ENCODE measurements around the gene LNX2. TPM values are rescaled to one million over a fixed set of nuclear protein-coding genes. Genes with fewer than 3 reads are reported as not detected.

LNX2 gene
- total RNA-seq, 1 donor from 2014 or later, result 10.1 TPM

DNA sequence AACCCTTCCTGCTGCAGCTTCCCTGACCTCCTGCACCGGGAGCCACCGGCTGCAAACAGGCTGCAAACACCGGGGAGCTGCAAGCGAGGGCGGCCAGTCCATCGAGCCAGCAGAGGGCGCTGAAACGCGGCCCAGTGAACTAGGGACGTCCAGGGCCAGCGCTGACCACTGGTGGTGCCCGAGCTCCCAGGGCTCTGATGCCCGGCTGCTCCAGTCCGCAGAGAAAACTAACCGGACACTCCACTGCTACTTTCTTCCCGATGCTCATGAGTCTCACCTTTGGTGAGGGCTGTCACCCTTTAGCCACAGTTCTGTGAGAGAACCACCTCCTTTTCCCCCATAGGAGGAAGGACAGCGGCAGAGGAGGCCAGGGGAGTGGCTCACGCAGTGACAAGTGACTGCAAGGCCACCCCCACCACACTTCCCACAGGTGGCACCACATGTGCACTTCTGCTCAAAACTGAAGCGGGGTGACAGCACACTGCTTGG lies 87.1 kb downstream of the LNX2 start:
- peak; percentile 90 for ATAC-seq
- peak; percentile 91 for DNase-seq (ENCODE audit: low spot score)
- intact Hi-C loops (cut with DNase I), result loop anchor here (10.0 kb wide), 1 partner anchor 292 kb away; no protein-coding TSS in a partner anchor

DNA sequence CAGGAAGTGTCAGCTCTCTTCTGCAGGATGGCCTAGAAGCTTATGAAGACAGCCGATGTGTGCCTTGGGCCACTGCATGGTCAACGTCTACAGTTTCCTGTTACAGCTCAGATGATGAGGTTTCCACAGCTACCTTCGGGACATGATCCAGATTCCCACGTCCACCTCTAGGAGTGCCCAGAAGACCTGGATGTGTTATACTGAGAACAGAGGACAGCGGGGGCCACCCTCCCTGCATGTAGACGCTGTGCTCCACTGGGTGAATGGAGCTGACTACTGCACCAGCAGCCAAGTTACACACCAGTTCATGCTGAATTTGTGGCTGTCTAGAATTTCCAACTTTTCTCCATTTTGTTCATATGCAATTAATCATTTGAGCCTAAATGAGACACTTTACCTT lies 91.4 kb downstream of the LNX2 start:
- DNase-seq (ENCODE audit: low spot score) (no peak), ATAC-seq (no peak)
- intact Hi-C loops (cut with DNase I), result no loop called here

GRCh38 chr13:27526516-27526915 lies 93.8 kb downstream of the LNX2 start:
- DNase-seq (ENCODE audit: low spot score), result no peak
- ATAC-seq, result no peak
- intact Hi-C loops (cut with DNase I), result no loop called here

GRCh38 chr13:27524981-27525975 lies 95.1 kb downstream of the LNX2 start:
- DNase-seq (ENCODE audit: low spot score), result no peak
- intact Hi-C loops (cut with DNase I), result no loop called here
- ATAC-seq, result no peak

DNA sequence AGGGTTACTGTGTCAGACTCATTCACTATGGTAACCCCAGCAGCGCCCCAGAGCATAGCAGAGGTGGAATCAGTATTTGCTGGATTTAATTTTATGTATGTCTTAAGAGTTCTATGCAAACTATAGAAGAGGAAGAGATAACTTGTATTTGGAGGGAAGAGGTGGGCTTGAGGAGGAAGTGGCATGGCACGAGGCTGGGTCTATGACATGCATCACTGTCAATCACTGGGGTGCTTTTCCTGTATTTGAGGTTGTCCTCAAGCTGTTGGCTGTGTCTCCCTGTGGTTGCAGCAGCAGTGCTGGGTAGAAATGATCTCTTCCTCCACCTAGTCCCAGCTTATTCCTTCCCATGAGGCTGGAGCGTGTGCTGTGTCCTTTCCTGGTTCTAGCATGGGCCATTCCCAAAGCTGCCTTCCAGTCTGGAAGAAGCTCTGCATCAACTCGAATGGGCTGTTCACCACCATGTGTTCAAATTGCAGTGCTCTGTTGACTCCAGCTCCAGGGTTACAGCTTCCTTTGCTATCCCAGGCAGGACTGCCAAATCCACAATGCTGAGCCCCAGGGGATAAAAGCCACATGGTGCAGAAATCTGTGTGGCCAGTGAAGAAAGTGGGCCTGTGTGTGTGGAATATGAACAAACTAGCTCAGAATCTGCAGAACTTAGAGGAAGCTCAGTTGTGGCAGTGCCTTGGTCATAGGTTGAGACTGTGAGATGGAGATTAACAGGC lies 96.8 kb downstream of the LNX2 start:
- no peak for ATAC-seq

GRCh38 chr13:27522847-27523246 lies 97.5 kb downstream of the LNX2 start:
- ATAC-seq (peak; percentile 36), DNase-seq (ENCODE audit: low spot score) (no peak)
- intact Hi-C loops (cut with DNase I), result no loop called here

More for the DNA sequence above, 96.8 kb downstream of the LNX2 start:
- intact Hi-C loops (cut with DNase I), result no loop called here
- DNase-seq (ENCODE audit: low spot score), result no peak

- intact Hi-C loops (cut with DNase I), result no loop called here
- ATAC-seq (no peak), DNase-seq (ENCODE audit: low spot score) (no peak)
These were observed 104.2 kb downstream of the LNX2 start for GRCh38 chr13:27516103-27516502.

- intact Hi-C loops (cut with DNase I), result no loop called here
These were observed 110.2 kb downstream of the LNX2 start for GRCh38 chr13:27510082-27510481.

DNA sequence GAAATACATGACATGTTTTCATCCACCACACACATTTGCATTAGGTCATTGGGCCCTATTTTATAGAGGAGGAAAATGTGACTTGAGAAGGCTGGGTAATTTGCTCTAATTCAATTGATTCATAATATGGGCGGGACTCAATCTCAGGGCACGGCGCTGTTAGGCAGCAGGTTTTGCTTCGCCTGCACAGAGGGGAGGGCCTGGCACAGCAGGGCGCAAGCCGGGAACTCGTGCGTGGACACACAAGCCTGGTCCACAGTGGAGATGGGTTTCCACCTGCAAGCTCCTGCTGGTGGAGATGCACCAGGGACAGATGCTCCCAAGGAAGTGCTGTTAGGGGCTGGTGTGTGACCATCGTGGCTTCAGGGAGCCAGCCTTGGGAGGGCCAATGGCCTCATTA lies 111.5 kb downstream of the LNX2 start:
- intact Hi-C loops (cut with DNase I), result no loop called here
- no peak for ATAC-seq
- no peak for DNase-seq (ENCODE audit: low spot score)

More at GRCh38 chr13:27510082-27510481, 110.2 kb downstream of the LNX2 start:
- ATAC-seq (no peak), DNase-seq (ENCODE audit: low spot score) (no peak)

DNA sequence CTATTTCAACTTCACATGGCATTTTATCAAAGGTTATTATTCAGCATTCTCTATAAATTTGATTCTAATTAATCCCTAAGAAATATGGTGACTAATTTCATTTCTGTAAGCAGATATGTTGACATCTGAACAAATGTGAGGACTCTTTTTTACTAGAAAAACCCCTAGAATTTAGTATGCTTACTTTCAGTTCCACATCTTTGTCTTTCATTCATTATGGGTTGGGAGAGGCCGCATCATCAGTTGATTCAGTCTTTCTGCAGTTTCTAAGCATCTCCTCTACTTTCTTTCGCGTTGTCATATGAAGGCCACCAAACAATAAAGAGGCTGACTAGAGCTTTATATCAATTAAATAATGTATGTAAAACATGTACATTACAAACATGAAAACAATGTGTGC lies 114.5 kb downstream of the LNX2 start:
- DNase-seq (ENCODE audit: low spot score) (no peak), ATAC-seq (no peak)
- intact Hi-C loops (cut with DNase I), result no loop called here

DNA sequence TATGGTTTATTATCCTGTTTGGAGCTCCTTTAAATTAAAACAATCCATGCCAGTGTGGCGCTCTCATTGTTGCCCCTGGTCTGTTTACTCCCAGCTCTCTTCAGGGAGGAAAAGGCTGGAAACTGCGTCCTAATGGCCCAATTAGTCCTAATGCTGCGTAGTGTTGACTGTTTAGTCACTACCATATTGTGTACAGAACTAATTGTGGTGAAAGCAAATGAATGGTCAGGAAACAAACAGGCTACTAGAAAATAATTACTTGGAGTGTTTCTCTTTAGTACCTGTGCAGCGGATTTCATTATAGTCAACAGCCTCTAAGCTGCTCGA lies 115.5 kb downstream of the LNX2 start:
- no peak for ATAC-seq
- intact Hi-C loops (cut with DNase I), result no loop called here
- DNase-seq (ENCODE audit: low spot score), result no peak

GRCh38 chr13:27504128-27504867 lies 116.0 kb downstream of the LNX2 start:
- DNase-seq (ENCODE audit: low spot score) (no peak), ATAC-seq (no peak)
- intact Hi-C loops (cut with DNase I), result no loop called here

- intact Hi-C loops (cut with DNase I), result no loop called here
- DNase-seq (ENCODE audit: low spot score), result no peak
- no peak for ATAC-seq
These were observed 119.4 kb downstream of the LNX2 start for GRCh38 chr13:27500806-27501534.

GRCh38 chr13:27497563-27498230 lies 122.6 kb downstream of the LNX2 start:
- DNase-seq (ENCODE audit: low spot score), result no peak
- intact Hi-C loops (cut with DNase I), result no loop called here
- ATAC-seq, result peak; percentile 65

- intact Hi-C loops (cut with DNase I), result no loop called here
- ATAC-seq (no peak), DNase-seq (ENCODE audit: low spot score) (no peak)
These were observed 123.6 kb downstream of the LNX2 start for GRCh38 chr13:27496536-27497273.

- ATAC-seq (no peak), DNase-seq (ENCODE audit: low spot score) (no peak)
- intact Hi-C loops (cut with DNase I), result no loop called here
These were observed 124.3 kb downstream of the LNX2 start for GRCh38 chr13:27496006-27496405.

Data from sciatic nerve (tissue), 2 donors.